Measurements from ENCODE around the gene TBATA. TPM values are rescaled to one million over a fixed set of nuclear protein-coding genes. Genes with fewer than 3 reads are reported as not detected.

TBATA gene
- polyA plus RNA-seq, 1 donor, result 0.16 TPM

DNA sequence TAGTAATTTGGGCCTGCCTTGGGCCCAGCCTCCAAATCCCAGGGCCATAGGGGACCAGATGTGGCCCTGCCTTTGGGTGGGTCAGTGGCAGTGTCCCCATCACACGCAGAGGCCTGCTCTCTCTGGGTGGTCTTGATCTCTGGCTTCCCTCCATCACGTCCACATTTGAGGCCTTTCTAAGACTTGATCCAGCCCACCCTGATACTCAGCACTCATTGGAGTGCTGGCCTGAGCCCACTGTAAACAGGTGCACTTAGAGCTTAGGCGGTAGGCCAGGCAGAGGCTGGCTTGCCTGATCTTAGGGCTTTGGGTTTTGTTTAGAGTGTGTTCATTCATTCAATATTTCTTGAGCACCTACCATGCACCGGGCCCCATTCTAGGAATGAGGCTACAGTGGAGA is 52.6 kb downstream of the TBATA start:
- Histone ChIP-seq H3K27ac (ENCODE audit: low read length) (no peak overlapping the region), H3K27me3 (ENCODE audit: control insufficient read depth, insufficient read depth, low read length) (no peaks in the 10 kb centered on the region), H3K36me3 (ENCODE audit: control insufficient read depth, insufficient read depth, low read length) (peaks cover 3% of the 10 kb centered on the region), H3K4me3 (ENCODE audit: low read length) (no peak overlapping the region), H3K9me3 (ENCODE audit: control insufficient read depth, low read depth, low read length) (no peaks in the 10 kb centered on the region), H3K4me1 (ENCODE audit: control insufficient read depth, insufficient read depth, low read length) (peaks cover 9% of the 10 kb centered on the region)
- no CpG with 5 or more reads among the region's 4 CpGs for whole genome bisulfite sequencing (ENCODE audit: insufficient coverage, low lambda C conversion rate)
- no peak for DNase-seq

GRCh38 chr10:70730955-70731354 is 54.2 kb downstream of the TBATA start:
- Histone ChIP-seq H3K27me3 (ENCODE audit: control insufficient read depth, insufficient read depth, low read length) (no peaks in the 10 kb centered on the region), H3K27ac (ENCODE audit: low read length) (no peak overlapping the region), H3K36me3 (ENCODE audit: control insufficient read depth, insufficient read depth, low read length) (peaks cover 3% of the 10 kb centered on the region), H3K9me3 (ENCODE audit: control insufficient read depth, low read depth, low read length) (no peaks in the 10 kb centered on the region), H3K4me3 (ENCODE audit: low read length) (no peak overlapping the region), H3K4me1 (ENCODE audit: control insufficient read depth, insufficient read depth, low read length) (no peaks in the 10 kb centered on the region)
- no peak for DNase-seq
- no CpG with 5 or more reads among the region's 2 CpGs for WGBS (ENCODE audit: insufficient coverage, low lambda C conversion rate)

- WGBS (ENCODE audit: insufficient coverage, low lambda C conversion rate), result 60% methylated on average over 1 of the region's 16 CpGs
- H3K4me1 ChIP-seq (ENCODE audit: control insufficient read depth, insufficient read depth, low read length), result no peaks in the 10 kb centered on the region
- DNase-seq, result no peak
- peaks cover 3% of the 10 kb centered on the region for H3K36me3 ChIP-seq (ENCODE audit: control insufficient read depth, insufficient read depth, low read length)
- H3K27me3 ChIP-seq (ENCODE audit: control insufficient read depth, insufficient read depth, low read length), result no peaks in the 10 kb centered on the region
- H3K4me3 ChIP-seq (ENCODE audit: low read length), result no peak overlapping the region
- H3K9me3 ChIP-seq (ENCODE audit: control insufficient read depth, low read depth, low read length), result no peaks in the 10 kb centered on the region
- H3K27ac ChIP-seq (ENCODE audit: low read length), result no peak overlapping the region
Observed at GRCh38 chr10:70729763-70730357, 55.3 kb downstream of the TBATA start.

DNA sequence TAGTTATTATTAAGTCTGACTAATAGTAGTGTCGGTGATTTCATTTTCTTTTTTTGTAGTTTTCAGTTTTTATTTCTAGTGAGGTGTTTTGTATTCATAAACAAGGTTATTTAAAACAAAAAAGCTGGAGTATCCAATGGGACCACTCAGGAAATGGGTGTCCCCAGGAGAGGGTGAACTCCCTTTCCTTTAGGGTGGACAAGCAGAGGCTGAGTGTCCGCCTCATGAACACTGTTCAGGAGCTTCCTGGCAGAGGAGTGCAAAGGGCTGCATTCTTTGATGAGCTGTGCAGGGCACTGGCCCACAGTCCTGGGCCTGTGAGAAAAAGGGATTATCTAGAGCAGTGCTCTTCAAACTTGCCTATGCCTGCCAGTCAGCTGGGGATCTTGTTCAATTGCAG is 56.8 kb downstream of the TBATA start:
- DNase-seq, result no peak
- Histone ChIP-seq H3K9me3 (ENCODE audit: control insufficient read depth, low read depth, low read length) (no peaks in the 10 kb centered on the region), H3K27me3 (ENCODE audit: control insufficient read depth, insufficient read depth, low read length) (no peaks in the 10 kb centered on the region), H3K4me1 (ENCODE audit: control insufficient read depth, insufficient read depth, low read length) (no peaks in the 10 kb centered on the region), H3K36me3 (ENCODE audit: control insufficient read depth, insufficient read depth, low read length) (peaks cover 3% of the 10 kb centered on the region), H3K27ac (ENCODE audit: low read length) (no peak overlapping the region), H3K4me3 (ENCODE audit: low read length) (no peak overlapping the region)
- no CpG with 5 or more reads among the region's 2 CpGs for WGBS (ENCODE audit: insufficient coverage, low lambda C conversion rate)

DNA sequence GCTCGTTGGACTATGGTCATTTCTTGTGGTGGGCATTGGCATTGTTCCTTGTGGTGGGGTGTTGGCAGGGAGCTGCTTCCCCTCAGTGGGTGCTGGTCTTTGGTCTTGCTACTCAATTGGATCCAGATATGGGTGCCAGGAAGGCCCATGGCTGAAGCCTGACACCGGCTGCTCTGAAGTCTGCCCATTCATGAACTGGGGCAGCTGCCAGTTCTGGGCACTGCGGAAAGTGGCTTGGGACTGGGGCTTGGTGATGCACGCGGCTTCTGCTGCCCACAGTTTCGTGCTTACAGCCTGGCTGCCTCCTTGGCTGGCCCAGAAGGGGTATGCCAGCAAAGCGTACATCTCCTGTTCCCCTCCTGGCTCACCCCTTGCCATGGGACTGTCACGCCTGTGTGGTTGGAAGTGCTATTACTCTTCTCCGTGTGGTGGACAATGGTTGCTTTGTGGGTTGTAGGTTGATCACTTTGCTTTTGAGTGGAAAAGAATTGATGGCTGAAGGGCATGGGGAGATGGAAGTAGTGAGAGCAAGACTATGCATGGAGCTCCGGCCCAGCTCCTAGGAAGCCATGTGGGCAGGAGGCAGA is 58.2 kb downstream of the TBATA start:
- no peak overlapping the region for H3K27ac ChIP-seq (ENCODE audit: low read length)
- no peak overlapping the region for H3K4me3 ChIP-seq (ENCODE audit: low read length)
- WGBS (ENCODE audit: insufficient coverage, low lambda C conversion rate), result no CpG with 5 or more reads among the region's 10 CpGs
- no peaks in the 10 kb centered on the region for H3K27me3 ChIP-seq (ENCODE audit: control insufficient read depth, insufficient read depth, low read length)
- no peak for DNase-seq
- no peaks in the 10 kb centered on the region for H3K4me1 ChIP-seq (ENCODE audit: control insufficient read depth, insufficient read depth, low read length)
- H3K36me3 ChIP-seq (ENCODE audit: control insufficient read depth, insufficient read depth, low read length), result peaks cover 3% of the 10 kb centered on the region
- H3K9me3 ChIP-seq (ENCODE audit: control insufficient read depth, low read depth, low read length), result no peaks in the 10 kb centered on the region

DNA sequence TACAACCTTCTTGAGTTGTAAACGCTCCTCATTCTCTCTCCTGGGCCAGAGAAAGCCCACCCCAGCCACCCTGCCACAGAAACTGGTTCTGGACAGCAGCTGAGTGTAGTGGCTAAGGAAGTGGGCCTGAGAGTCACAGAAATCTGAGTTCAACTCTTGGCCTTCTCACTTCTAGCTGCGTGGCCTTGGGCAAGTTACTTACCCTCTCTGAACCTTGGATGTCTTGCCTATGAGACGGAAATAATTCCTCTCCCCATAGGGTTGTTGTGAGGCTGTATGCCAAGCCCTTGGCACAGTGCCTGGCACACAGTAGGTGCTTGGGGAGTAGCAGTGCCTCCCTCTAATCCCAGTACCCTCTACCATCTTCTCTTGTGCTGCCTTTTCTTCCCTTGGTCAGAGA is 61.4 kb downstream of the TBATA start:
- Histone ChIP-seq H3K36me3 (ENCODE audit: control insufficient read depth, insufficient read depth, low read length) (no peaks in the 10 kb centered on the region), H3K4me1 (ENCODE audit: control insufficient read depth, insufficient read depth, low read length) (no peaks in the 10 kb centered on the region), H3K4me3 (ENCODE audit: low read length) (no peak overlapping the region), H3K27ac (ENCODE audit: low read length) (no peak overlapping the region), H3K9me3 (ENCODE audit: control insufficient read depth, low read depth, low read length) (no peaks in the 10 kb centered on the region), H3K27me3 (ENCODE audit: control insufficient read depth, insufficient read depth, low read length) (no peaks in the 10 kb centered on the region)
- no peak for DNase-seq
- no CpG with 5 or more reads among the region's 3 CpGs for WGBS (ENCODE audit: insufficient coverage, low lambda C conversion rate)

GRCh38 chr10:70722820-70723424 is 62.3 kb downstream of the TBATA start:
- Histone ChIP-seq H3K4me3 (ENCODE audit: low read length) (no peak overlapping the region), H3K27ac (ENCODE audit: low read length) (no peak overlapping the region), H3K36me3 (ENCODE audit: control insufficient read depth, insufficient read depth, low read length) (no peaks in the 10 kb centered on the region), H3K4me1 (ENCODE audit: control insufficient read depth, insufficient read depth, low read length) (no peaks in the 10 kb centered on the region), H3K9me3 (ENCODE audit: control insufficient read depth, low read depth, low read length) (no peaks in the 10 kb centered on the region), H3K27me3 (ENCODE audit: control insufficient read depth, insufficient read depth, low read length) (no peaks in the 10 kb centered on the region)
- no peak for DNase-seq
- WGBS (ENCODE audit: insufficient coverage, low lambda C conversion rate), result 80% methylated on average over 3 of the region's 4 CpGs

Other genes with a start within 250 kb of the TBATA start
- gene PRF1, start 182.6 kb downstream of the TBATA start, polyA plus RNA-seq, result 2.0 TPM
- gene ADAMTS14, start 112.9 kb downstream of the TBATA start, polyA plus RNA-seq, result 7.2 TPM
- gene SGPL1, start 30.6 kb upstream of the TBATA start, polyA plus RNA-seq, result 49.0 TPM
- gene PCBD1, start 103.2 kb upstream of the TBATA start, polyA plus RNA-seq, result 154 TPM